NB4 (cell line): ENCODE data around the gene F11.

Experiments used
- CTCF ChIP-seq: IDR thresholded peaks from one replicate; pipeline ENCODE4 v1.5.1; 2012; ENCODE audit warnings: low read depth, low read length
- MAX ChIP-seq: IDR thresholded peaks from 2 replicates; pipeline ENCODE4 v1.6.1; 2011; ENCODE audit warnings: low read depth, low read length
- MYC ChIP-seq: IDR thresholded peaks from 2 replicates; pipeline ENCODE4 v1.6.1; 2011; ENCODE audit warnings: low read depth, low read length
- POLR2A ChIP-seq: IDR thresholded peaks from 2 replicates; pipeline ENCODE4 v1.6.1; 2011; ENCODE audit warnings: mild to moderate bottlenecking; ENCODE audit not compliant: insufficient read length; ENCODE audit errors: extremely low read depth

- TF ChIP-seq CTCF (no peak), POLR2A (no peak), MYC (no peak), MAX (no peak)
These were observed 52.5 kb downstream of the F11 start for GRCh38 chr4:186318481-186318880.
